Neural cell (in vitro differentiated cells): ENCODE results near the gene LRRFIP2. TPM values are rescaled to one million over a fixed set of nuclear protein-coding genes. Genes with fewer than 3 reads are reported as not detected.

Source experiments
- H2AFZ ChIP-seq: fragments of 200-600, 300-800 bp; sonication (generic), shearing (Covaris generic); 2 replicates; pipeline ENCODE4 v1.6.0; 2014; ENCODE audit warnings: low read depth, mild to moderate bottlenecking, antibody characterized with exemption, low read length, moderate library complexity
- H3F3A ChIP-seq: fragments of 200-600 bp; shearing (Covaris generic); 2 replicates; pipeline ENCODE4 v1.6.1; 2016; ENCODE audit warnings: mild to moderate bottlenecking, moderate library complexity, mixed read lengths, antibody characterized with exemption, low read length; ENCODE audit not compliant: insufficient read depth, poor library complexity, severe bottlenecking
- H3K27ac ChIP-seq: fragments of 200-600, 300-800 bp; sonication (generic), shearing (Covaris generic); 2 replicates; pipeline ENCODE4 v1.5.1; 2014; ENCODE audit warnings: mild to moderate bottlenecking, low read length, moderate library complexity
- H3K27me3 ChIP-seq: fragments of 300-800, 200-600 bp; sonication (generic), shearing (Covaris generic); 2 replicates; pipeline ENCODE4 v1.6.0; 2014; ENCODE audit warnings: mild to moderate bottlenecking, low read depth, low read length, moderate library complexity; ENCODE audit not compliant: insufficient read depth
- H3K36me3 ChIP-seq: fragments of 300-800, 200-600 bp; sonication (generic), shearing (Covaris generic); 2 replicates; pipeline ENCODE4 v1.5.1; 2014; ENCODE audit warnings: mild to moderate bottlenecking, antibody characterized with exemption, low read length, moderate library complexity; ENCODE audit not compliant: insufficient read depth
- H3K4me2 ChIP-seq: fragments of 300-800, 200-600 bp; sonication (generic), shearing (Covaris generic); 2 replicates; pipeline ENCODE4 v1.6.0; 2014; ENCODE audit warnings: mild to moderate bottlenecking, low read length
- H3K4me3 ChIP-seq: fragments of 300-800, 200-600 bp; sonication (generic), shearing (Covaris generic); 2 replicates; pipeline ENCODE4 v1.5.1; 2014; ENCODE audit warnings: mild to moderate bottlenecking, low read length, moderate library complexity
- H3K79me2 ChIP-seq: fragments of 200-600 bp; shearing (Covaris generic); replicated peaks from 2 replicates; pipeline ENCODE4 v1.6.0; 2014; ENCODE audit warnings: mild to moderate bottlenecking, low read length, moderate library complexity; ENCODE audit not compliant: insufficient read depth
- H3K9ac ChIP-seq: fragments of 300-800, 200-600 bp; sonication (generic), shearing (Covaris generic); 2 replicates; pipeline ENCODE4 v1.6.1; 2016; ENCODE audit warnings: mild to moderate bottlenecking, low read length, mixed read lengths
- H3K9me2 ChIP-seq: fragments of 200-600 bp; shearing (Covaris generic); 2 replicates; pipeline ENCODE4 v1.6.1; 2016; ENCODE audit warnings: mild to moderate bottlenecking, low read length, mixed read lengths; ENCODE audit not compliant: insufficient read depth
- H3K9me3 ChIP-seq: fragments of 200-600, 300-800 bp; sonication (generic), shearing (Covaris generic); 2 replicates; pipeline ENCODE4 v1.6.1; 2016; ENCODE audit warnings: mild to moderate bottlenecking, mixed run types, low read length, moderate library complexity, mixed read lengths
- H4K20me1 ChIP-seq: fragments of 200-600 bp; shearing (Covaris generic); 2 replicates; pipeline ENCODE4 v1.6.1; 2016; ENCODE audit warnings: mild to moderate bottlenecking, mixed run types; ENCODE audit not compliant: insufficient read depth
- CTCF ChIP-seq: fragments of 450-650 bp; IDR thresholded peaks from 2 replicates; pipeline ENCODE4 v1.5.1; 2014; ENCODE audit warnings: antibody characterized with exemption, mild to moderate bottlenecking, moderate library complexity; ENCODE audit not compliant: poor library complexity, severe bottlenecking
- EP300 ChIP-seq: fragments of 450-650 bp; conservative IDR thresholded peaks from 2 replicates; pipeline ENCODE4 v1.6.1; 2014; ENCODE audit warnings: antibody characterized with exemption, mild to moderate bottlenecking, moderate library complexity; ENCODE audit not compliant: poor library complexity, severe bottlenecking
- EZH2 ChIP-seq: fragments of 200-600, 300-800 bp; shearing (Covaris generic), sonication (generic); IDR thresholded peaks from 2 replicates; pipeline ENCODE4 v1.6.1; 2014; ENCODE audit warnings: antibody characterized with exemption, low read length, borderline replicate concordance, mild to moderate bottlenecking; ENCODE audit not compliant: insufficient read depth, poor library complexity, severe bottlenecking
- MXI1 ChIP-seq: fragments of 450-650 bp; conservative IDR thresholded peaks from 2 replicates; pipeline ENCODE4 v1.6.1; 2014; ENCODE audit warnings: antibody characterized with exemption, mild to moderate bottlenecking; ENCODE audit not compliant: poor library complexity, severe bottlenecking
- POLR2AphosphoS5 ChIP-seq: IDR thresholded peaks from 2 replicates; pipeline ENCODE4 v1.6.1; 2012
- RAD21 ChIP-seq: fragments of 450-650 bp; conservative IDR thresholded peaks from 2 replicates; pipeline ENCODE4 v1.6.1; 2014; ENCODE audit warnings: antibody characterized with exemption, mild to moderate bottlenecking, moderate library complexity
- REST ChIP-seq: IDR thresholded peaks from 2 replicates; pipeline ENCODE4 v1.6.1; 2012; ENCODE audit warnings: borderline replicate concordance
- SMC3 ChIP-seq: fragments of 450-650 bp; conservative IDR thresholded peaks from 2 replicates; pipeline ENCODE4 v1.6.1; 2014; ENCODE audit warnings: antibody characterized with exemption, mild to moderate bottlenecking, moderate library complexity; ENCODE audit not compliant: poor library complexity
- TAF1 ChIP-seq: IDR thresholded peaks from 2 replicates; pipeline ENCODE4 v1.6.1; 2012; ENCODE audit warnings: low read depth
- polyA plus RNA-seq: library from polyadenylated mRNA; depleted of rRNA; stranded (reverse); fragments of >200 nt; gene quantifications from 2 replicates; pipeline ENCODE4 v1.2.3, GENCODE V29; 2014

Gene LRRFIP2
- polyA plus RNA-seq, 1 donor from 2014 or later, result 143 TPM

- Histone ChIP-seq H4K20me1 (no peaks in the 10 kb centered on the region), H3K9me2 (no peaks in the 10 kb centered on the region), H3K79me2 (peaks cover 40% of the 10 kb centered on the region), H3K4me3 (no peak overlapping the region), H3K9me3 (no peaks in the 10 kb centered on the region), H3K27ac (no peak overlapping the region), H3K4me2 (no peak overlapping the region), H2AFZ (no peak overlapping the region), H3K27me3 (no peaks in the 10 kb centered on the region), H3K36me3 (no peaks in the 10 kb centered on the region), H3F3A (no peaks in the 10 kb centered on the region), H3K9ac (no peak overlapping the region)
- TF ChIP-seq RAD21 (no peak), POLR2AphosphoS5 (no peak), REST (no peak), MXI1 (no peak), EP300 (no peak), TAF1 (no peak), EZH2 (no peak), SMC3 (no peak), CTCF (no peak)
Observed at GRCh38 chr3:37170513-37170912, 3.9 kb downstream of the LRRFIP2 start.

- no peaks in the 10 kb centered on the region for H4K20me1 ChIP-seq
- H3K9ac ChIP-seq, result no peak overlapping the region
- H3K9me3 ChIP-seq, result no peaks in the 10 kb centered on the region
- H3K79me2 ChIP-seq, result peaks cover 36% of the 10 kb centered on the region
- TF ChIP-seq SMC3, result no peak
- TF ChIP-seq EP300, result no peak
- no peak for TF ChIP-seq RAD21
- no peak for TF ChIP-seq POLR2AphosphoS5
- TF ChIP-seq MXI1, result no peak
- no peak for TF ChIP-seq TAF1
- no peak for TF ChIP-seq REST
- TF ChIP-seq CTCF, result no peak
- no peak for TF ChIP-seq EZH2
- no peak overlapping the region for H3K4me2 ChIP-seq
- no peak overlapping the region for H3K27ac ChIP-seq
- no peak overlapping the region for H2AFZ ChIP-seq
- no peaks in the 10 kb centered on the region for H3K27me3 ChIP-seq
- no peaks in the 10 kb centered on the region for H3K9me2 ChIP-seq
- no peaks in the 10 kb centered on the region for H3F3A ChIP-seq
- no peak overlapping the region for H3K4me3 ChIP-seq
- H3K36me3 ChIP-seq, result no peaks in the 10 kb centered on the region
Observed at GRCh38 chr3:37170060-37170459, 4.3 kb downstream of the LRRFIP2 start.
